HG02970 (cell line): ENCODE results near the gene FAM98A.

Experiments
- ATAC-seq: cut with Tn5 transposase; IDR thresholded peaks from one replicate; pipeline ENCODE4 v1.9.1; 2021; ENCODE audit warnings: mild to moderate bottlenecking, moderate library complexity, moderate number of reproducible peaks; ENCODE audit not compliant: unreplicated experiment, low FRiP score

FAM98A gene

GRCh38 chr2:33598561-33599174 is 431 bp downstream of the FAM98A start:
- peak; percentile 34 for ATAC-seq

GRCh38 chr2:33597026-33597425 is 2.1 kb downstream of the FAM98A start:
- ATAC-seq: no peak

DNA sequence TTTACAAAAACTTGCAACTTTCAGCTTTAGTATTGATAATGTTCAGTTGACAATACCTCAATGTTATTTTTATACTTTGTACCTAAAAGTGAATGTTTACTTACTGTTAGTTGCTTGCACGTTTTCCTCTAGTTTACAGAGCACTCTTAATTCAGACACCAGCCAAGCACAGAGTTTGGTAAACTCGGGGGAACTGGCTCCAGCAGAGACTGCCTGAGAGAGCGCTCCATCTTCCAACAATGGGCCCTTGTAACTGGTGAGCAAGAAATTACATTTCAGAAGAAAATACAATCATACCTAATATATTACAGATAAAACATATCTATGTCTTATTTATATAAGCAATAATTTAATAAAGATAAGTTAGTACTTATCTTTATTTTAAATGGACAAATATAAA is 3.7 kb downstream of the FAM98A start:
- no peak for ATAC-seq

DNA sequence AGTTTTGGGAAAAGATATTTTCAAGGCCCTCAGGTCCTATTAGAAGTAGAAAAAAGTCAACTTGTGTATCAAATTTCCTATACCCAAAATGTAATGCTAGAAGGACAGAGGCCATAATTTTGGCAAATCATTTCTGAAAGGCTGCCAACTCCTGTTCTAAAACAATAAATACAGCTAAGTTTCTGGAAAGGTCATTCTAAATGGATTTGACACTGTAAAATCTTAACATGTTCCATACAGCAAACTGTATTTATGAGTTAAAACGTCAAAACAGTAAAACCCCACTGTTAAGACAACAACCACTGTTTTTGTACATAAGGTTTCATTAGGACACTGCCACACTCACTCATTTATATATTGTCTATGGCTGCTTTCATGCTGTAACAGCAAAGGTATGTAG is 9.7 kb downstream of the FAM98A start:
- no peak for ATAC-seq

GRCh38 chr2:33588232-33588631 is 10.9 kb downstream of the FAM98A start:
- no peak for ATAC-seq

DNA sequence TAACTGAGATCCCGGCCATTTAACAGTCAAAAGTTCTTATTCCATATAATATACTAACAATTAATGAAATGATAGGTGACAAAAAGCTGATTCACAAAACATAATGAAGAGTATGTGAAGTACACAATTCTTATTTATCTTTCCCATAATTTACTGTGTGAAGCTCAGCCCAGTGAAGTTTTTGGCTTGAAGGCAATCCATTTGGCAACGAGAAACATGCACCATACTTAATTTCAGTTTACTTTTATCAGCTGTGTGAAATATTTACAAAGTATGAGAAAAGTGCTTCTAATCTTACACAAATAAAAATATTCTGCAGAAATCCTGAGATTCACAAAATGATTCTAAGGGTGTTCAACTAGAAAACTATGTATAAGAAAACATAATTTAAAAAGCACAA is 12.3 kb downstream of the FAM98A start:
- no peak for ATAC-seq

DNA sequence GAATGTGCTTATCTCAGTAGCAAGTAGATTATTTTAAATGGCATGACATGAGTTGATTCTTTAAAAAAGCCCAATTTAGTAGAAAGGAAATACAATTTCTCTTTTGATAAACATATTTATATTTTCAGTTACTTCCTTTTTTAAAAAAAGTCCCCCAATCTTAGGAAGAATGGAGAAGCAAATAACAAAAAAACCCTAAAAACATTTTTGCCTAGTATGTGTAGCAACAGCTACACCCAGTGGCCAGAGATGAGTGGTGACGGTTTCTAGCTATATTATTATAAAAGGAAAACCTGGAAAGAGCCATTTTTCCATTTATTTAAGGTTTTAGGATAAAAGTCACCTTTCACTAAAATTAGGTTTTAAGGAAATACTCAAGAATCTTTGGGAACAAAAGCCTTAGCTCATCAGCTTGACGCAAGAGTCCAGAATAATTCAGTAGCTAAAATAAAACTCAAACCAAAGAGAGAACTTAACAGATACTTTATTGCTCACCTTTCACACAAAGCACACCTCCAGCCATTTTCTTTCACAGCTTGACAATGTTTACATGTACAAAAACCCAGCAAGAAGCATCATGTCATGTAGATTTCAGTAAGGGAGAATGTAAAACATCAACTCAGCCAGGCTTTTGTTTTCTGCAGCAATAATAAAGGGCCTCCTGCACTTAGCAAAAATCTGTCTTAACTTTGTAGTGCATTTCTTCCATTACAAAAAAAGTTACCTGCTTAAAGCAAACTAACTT is 15.7 kb downstream of the FAM98A start:
- ATAC-seq: no peak

DNA sequence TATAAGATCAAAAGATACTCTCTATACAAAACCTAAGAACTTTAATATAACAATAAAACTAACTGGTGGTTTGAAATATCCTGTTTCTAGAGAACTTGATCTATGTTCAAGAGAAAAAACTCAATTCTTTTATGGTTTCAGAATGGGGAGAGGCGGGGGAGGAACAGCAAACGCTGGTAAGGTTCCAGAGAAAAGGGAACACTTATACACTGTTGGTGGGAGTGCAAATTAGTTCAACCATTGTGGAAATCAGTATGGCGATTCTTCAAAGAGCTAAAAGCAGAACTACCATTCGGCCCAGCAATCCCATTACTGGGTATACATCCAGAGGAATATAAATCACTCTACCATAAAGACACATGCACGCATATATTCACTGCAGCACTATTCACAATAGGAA is 17.2 kb downstream of the FAM98A start:
- ATAC-seq: no peak

- no peak for ATAC-seq
These were observed 19.9 kb downstream of the FAM98A start for GRCh38 chr2:33579227-33579626.

DNA sequence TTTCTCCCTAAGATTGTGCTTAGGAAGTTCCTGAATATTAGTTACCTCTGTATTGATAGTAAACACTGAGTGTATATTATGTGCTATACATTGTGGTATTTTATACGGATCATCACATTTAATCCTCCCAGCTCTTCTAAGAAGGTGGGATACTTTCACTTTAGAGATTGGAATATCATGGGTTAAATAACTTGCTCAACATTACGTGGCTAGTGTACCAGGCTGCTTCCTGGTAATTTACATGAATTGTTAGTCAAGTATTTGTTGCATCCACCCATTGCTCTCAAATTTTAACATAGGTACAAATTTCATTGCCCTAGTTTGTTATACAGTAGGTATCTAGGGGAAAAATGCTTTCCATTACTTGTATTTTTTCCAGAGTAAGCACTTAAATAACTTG is 21.4 kb downstream of the FAM98A start:
- ATAC-seq: no peak

- ATAC-seq: no peak
These were observed 22.0 kb downstream of the FAM98A start for GRCh38 chr2:33577084-33577483.

DNA sequence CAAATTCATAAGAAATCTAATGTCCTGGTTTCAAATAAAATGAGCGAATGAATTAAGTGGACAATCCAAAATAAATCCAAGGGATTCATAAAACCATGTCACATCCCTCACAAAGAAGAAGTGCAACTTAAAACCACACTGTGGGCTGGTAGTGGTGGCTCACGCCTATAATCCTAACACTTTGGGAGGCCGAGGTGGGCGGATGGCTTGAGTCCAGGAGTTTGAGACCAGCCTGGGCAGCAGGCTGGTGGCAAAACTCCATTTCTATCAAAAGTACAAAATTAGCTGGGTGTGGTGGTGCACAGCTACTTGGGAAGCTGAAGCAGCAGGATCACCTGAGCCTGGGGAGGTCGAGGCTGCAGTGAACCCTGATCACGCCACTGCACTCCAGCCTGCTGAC is 25.4 kb downstream of the FAM98A start:
- ATAC-seq: no peak

DNA sequence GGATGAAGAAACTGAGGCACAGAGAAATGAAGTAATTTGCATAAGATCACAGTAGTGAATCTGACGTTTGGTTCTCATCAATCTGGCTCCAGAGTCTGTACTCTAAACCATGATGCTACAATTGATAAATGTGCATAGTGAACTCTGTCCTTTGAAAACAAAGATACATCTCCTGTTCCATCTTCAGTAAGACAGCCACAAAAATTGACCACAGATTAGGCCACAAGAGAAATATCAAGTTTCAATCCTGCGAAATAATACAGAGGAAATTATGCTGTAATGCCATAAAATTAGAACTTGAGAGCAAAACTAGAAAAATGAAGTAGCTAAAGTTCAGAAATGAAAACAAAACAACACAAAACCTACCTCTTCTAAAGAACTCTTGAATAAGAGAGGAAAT is 28.4 kb downstream of the FAM98A start:
- no peak for ATAC-seq

- ATAC-seq: no peak
These were observed 37.2 kb downstream of the FAM98A start for GRCh38 chr2:33561872-33562271.

DNA sequence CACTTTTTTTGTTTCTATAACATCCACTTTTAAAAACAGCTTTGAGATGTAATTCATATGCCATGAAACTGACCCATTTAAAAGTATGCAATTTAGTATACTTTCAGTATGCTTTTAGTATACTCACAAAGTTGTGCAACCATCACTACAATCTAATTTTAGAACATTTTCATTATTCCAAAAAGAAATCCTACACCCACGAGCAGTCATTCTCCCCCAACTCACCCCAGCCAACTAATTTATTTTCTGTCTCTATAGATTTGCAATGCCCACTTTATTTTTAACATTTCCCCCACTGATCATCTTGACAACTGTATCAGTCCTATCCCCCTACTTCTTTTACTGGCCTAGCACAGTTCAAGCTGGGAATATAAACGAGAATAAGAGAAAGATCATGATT is 39.1 kb downstream of the FAM98A start:
- ATAC-seq: no peak

- ATAC-seq: no peak
These were observed 39.8 kb downstream of the FAM98A start for GRCh38 chr2:33559328-33559727.

- no peak for ATAC-seq
These were observed 43.4 kb downstream of the FAM98A start for GRCh38 chr2:33555681-33556080.

DNA sequence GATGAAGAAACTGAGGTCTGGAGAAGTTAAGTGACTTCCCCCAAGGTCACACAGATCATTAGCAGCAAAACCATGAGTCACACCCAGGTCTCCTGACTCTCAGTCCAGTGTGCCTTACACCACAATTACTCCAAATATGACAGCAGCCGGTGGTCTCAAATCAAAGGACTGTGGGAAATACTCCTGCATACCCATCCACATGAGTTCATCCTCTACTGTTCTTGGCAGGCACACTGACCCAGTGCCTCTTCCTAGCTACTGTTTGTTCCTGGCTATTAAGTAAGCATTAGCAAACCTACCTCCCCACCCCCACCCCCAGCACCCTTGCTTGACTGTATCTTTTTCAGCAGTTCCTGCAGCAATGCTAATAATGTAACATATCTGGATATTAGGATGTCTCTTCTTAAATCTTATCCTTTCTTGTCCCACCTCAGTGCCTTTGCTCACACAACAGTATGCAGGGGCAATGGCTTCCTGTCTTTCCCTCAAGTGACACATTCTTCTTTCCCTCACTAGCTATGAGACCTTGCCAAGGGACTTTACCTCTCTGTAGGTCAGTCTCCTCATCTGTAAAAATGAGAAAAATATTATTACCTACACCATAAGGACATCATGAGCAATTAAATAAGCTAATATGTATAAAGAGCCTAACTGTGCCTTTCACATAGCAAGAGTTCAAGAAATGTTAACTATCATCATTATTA is 46.2 kb downstream of the FAM98A start:
- no peak for ATAC-seq

GRCh38 chr2:33550206-33550605 is 48.9 kb downstream of the FAM98A start:
- no peak for ATAC-seq

GRCh38 chr2:33541243-33541642 is 57.9 kb downstream of the FAM98A start:
- ATAC-seq: no peak

DNA sequence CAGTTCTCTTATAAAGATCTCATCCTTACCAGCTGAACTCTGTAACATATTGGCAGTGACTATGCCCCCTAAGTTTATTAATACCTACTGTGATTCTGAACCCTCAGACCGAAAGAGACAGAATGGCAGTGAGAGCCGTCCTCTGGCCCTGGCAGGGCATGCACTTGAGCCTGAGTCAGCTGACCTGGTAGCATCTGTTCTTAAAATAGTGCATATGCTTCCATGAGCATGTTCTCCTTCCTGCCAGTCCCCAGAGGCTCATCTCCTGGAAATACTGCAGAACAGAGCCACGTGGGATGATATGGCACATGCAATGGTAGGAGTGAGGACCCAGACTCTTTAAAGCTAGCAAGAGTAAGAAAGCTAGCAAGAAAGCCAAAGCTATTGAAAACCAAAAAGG is 63.7 kb downstream of the FAM98A start:
- no peak for ATAC-seq
